Measurements from ENCODE around the gene TPK1. TPM values are rescaled to one million over a fixed set of nuclear protein-coding genes. Genes with fewer than 3 reads are reported as not detected.

Gene TPK1
- total and polyA plus RNA-seq, 7 donors = 1.7 to 5.1 (median 2.5) TPM

- Histone ChIP-seq H3K4me1 (no peaks in the 10 kb centered on the region), H3K9me3 (no peaks in the 10 kb centered on the region), H3K27ac (no peak overlapping the region), H3K27me3 (ENCODE audit: insufficient read depth in 3 of 3, low read length in 2 of 3) (no peaks in the 10 kb centered on the region), H3K4me3 (no peak overlapping the region), H3K36me3 (ENCODE audit: insufficient read depth in 1 of 2, low read depth in 1 of 2) (no peaks in the 10 kb centered on the region)
- intact Hi-C loops (cut with DNase I) = no loop called here
- TF ChIP-seq, protein P1, sequence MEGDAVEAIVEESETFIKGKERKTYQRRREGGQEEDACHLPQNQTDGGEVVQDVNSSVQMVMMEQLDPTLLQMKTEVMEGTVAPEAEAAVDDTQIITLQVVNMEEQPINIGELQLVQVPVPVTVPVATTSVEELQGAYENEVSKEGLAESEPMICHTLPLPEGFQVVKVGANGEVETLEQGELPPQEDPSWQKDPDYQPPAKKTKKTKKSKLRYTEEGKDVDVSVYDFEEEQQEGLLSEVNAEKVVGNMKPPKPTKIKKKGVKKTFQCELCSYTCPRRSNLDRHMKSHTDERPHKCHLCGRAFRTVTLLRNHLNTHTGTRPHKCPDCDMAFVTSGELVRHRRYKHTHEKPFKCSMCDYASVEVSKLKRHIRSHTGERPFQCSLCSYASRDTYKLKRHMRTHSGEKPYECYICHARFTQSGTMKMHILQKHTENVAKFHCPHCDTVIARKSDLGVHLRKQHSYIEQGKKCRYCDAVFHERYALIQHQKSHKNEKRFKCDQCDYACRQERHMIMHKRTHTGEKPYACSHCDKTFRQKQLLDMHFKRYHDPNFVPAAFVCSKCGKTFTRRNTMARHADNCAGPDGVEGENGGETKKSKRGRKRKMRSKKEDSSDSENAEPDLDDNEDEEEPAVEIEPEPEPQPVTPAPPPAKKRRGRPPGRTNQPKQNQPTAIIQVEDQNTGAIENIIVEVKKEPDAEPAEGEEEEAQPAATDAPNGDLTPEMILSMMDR (IDR thresholded peaks at IDR 0.05) = no peak
- WGBS, 3 donors = 74 to 78% (median 75%) methylated on average over 2 of the region's 2 CpGs
- ATAC-seq (no peak), DNase-seq (no peak)
Observed at GRCh38 chr7:144546782-144547181, 289.1 kb downstream of the TPK1 start.

GRCh38 chr7:144545330-144545729 is 290.5 kb downstream of the TPK1 start:
- Histone ChIP-seq H3K4me1 (no peaks in the 10 kb centered on the region), H3K27ac (no peak overlapping the region), H3K9me3 (no peaks in the 10 kb centered on the region), H3K36me3 (ENCODE audit: insufficient read depth in 1 of 2, low read depth in 1 of 2) (no peaks in the 10 kb centered on the region), H3K4me3 (no peak overlapping the region), H3K27me3 (ENCODE audit: insufficient read depth in 3 of 3, low read length in 2 of 3) (no peaks in the 10 kb centered on the region)
- DNase-seq (no peak), ATAC-seq (no peak)
- TF ChIP-seq, protein P1 (IDR thresholded peaks at IDR 0.05) = no peak
- 79 to 89% (median 81%) methylated on average over 1 of the region's 1 CpG for WGBS, 3 donors
- intact Hi-C loops (cut with DNase I) = no loop called here

GRCh38 chr7:144534655-144535395 is 301.0 kb downstream of the TPK1 start:
- Histone ChIP-seq H3K27me3 (ENCODE audit: insufficient read depth in 3 of 3, low read length in 2 of 3) (no peaks in the 10 kb centered on the region), H3K4me1 (no peaks in the 10 kb centered on the region), H3K36me3 (ENCODE audit: insufficient read depth in 1 of 2, low read depth in 1 of 2) (no peaks in the 10 kb centered on the region), H3K9me3 (peaks cover 2% of the 10 kb centered on the region), H3K27ac (no peak overlapping the region), H3K4me3 (no peak overlapping the region)
- TF ChIP-seq, protein P1 (IDR thresholded peaks at IDR 0.05) = no peak
- DNase-seq (no peak), ATAC-seq (no peak)
- WGBS, 3 donors = 75 to 92% (median 87%) methylated on average over 3 of the region's 3 CpGs
- intact Hi-C loops (cut with DNase I) = no loop called here

- no peaks in the 10 kb centered on the region for H3K36me3 ChIP-seq (ENCODE audit: insufficient read depth in 1 of 2, low read depth in 1 of 2)
- ATAC-seq (no peak), DNase-seq (no peak)
- 67 to 80% (median 72%) methylated on average over 4 of the region's 4 CpGs for WGBS, 3 donors
- no peak overlapping the region for H3K27ac ChIP-seq
- peaks cover 2% of the 10 kb centered on the region for H3K9me3 ChIP-seq
- H3K27me3 ChIP-seq (ENCODE audit: insufficient read depth in 3 of 3, low read length in 2 of 3) = no peaks in the 10 kb centered on the region
- TF ChIP-seq, protein P1 (IDR thresholded peaks at IDR 0.05) = no peak
- H3K4me3 ChIP-seq = no peak overlapping the region
- H3K4me1 ChIP-seq = no peaks in the 10 kb centered on the region
- intact Hi-C loops (cut with DNase I) = no loop called here
Observed at GRCh38 chr7:144534196-144534595, 301.7 kb downstream of the TPK1 start.

GRCh38 chr7:144531181-144531580 is 304.7 kb downstream of the TPK1 start:
- H3K27ac ChIP-seq = no peak overlapping the region
- no peaks in the 10 kb centered on the region for H3K36me3 ChIP-seq (ENCODE audit: insufficient read depth in 1 of 2, low read depth in 1 of 2)
- no peak overlapping the region for H3K4me3 ChIP-seq
- no peak for ATAC-seq
- H3K9me3 ChIP-seq = peaks cover 2% of the 10 kb centered on the region
- TF ChIP-seq, protein P1 (IDR thresholded peaks at IDR 0.05) = no peak
- H3K27me3 ChIP-seq (ENCODE audit: insufficient read depth in 3 of 3, low read length in 2 of 3) = no peaks in the 10 kb centered on the region
- no peak for DNase-seq
- H3K4me1 ChIP-seq = no peaks in the 10 kb centered on the region
- intact Hi-C loops (cut with DNase I) = no loop called here

All from psoas muscle (tissue), 8 donors.